ENCODE results near the gene MEIS3.
A peak's percentile ranks its signal among the peaks of the same experiment; 100 is the strongest.

- TF ChIP-seq GABPA (IDR thresholded peaks at IDR 0.05; ENCODE audit: low read depth), result no peak
- TF ChIP-seq CTCF (IDR thresholded peaks at IDR 0.05; ENCODE audit: insufficient read depth, low read length), result peak; percentile 76
- no peak for TF ChIP-seq POLR2AphosphoS5 (IDR thresholded peaks at IDR 0.05; ENCODE audit: low read depth)
- no peak for TF ChIP-seq REST (IDR thresholded peaks at IDR 0.05; ENCODE audit: insufficient replicate concordance, low read depth)
These were observed 27.7 kb downstream of the MEIS3 start for GRCh38 chr19:47391510-47392223.

Data from HL-60 (cell line).